Smooth muscle cell of the brain vasculature (primary cell): ENCODE data around the gene FBRSL1.
"Not testable (repeated sequence)": the region's sequence is repeated elsewhere in the genome, so short reads cannot be mapped to it uniquely, and the experiment has no call there.

ENCODE experiments used
- DNase-seq: peaks from one replicate; pipeline ENCODE4 v3.0.0-alpha.2; 2012; ENCODE audit warnings: low read depth, low spot score

The FBRSL1 gene

GRCh38 chr12:132470397-132470796 is 19.6 kb upstream of the FBRSL1 start:
- no peak for DNase-seq

GRCh38 chr12:132471011-132471857 is 18.7 kb upstream of the FBRSL1 start:
- no peak for DNase-seq

DNA sequence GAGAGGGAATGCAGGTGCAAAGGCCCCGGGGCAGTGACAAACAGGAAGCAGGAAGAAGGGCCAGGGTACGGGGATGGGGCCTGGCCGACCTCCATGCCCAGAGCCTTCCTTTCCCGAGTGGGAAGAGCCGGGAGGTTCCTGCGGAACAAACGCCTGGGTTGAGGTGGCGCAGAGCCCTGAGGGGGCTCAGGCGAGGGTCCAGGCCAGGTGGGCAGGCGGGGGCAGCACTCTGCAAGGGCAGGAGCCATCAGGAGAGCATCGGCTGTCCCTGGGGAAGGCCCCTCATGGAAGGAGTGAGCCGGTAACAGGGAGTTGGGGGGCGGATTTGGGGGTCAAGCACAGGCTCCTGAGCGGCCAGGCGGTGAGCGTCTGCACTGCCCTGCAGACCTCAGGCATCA is 18.1 kb upstream of the FBRSL1 start:
- no peak for DNase-seq

DNA sequence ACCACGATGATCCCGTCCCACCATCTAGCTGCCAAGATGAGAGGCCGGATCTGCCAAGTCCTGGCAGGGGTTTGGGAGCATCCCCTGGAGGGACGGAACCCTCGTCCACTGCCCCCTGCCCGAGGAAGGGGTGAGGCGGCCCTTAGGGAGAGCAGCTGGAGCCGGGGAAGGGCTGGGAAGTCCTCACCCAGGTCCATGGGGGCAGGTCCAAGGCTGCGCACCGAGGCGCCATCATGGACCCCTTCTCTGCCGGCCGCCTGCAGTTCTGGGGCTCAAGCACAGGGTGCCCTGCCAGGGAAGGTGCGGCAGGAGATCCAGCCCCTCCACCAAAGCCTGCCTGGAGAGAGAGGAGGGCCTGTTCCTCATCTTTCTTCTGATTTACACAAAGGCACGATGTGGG is 17.6 kb upstream of the FBRSL1 start:
- no peak for DNase-seq

GRCh38 chr12:132474237-132474741 is 15.7 kb upstream of the FBRSL1 start:
- no peak for DNase-seq

- not testable (repeated sequence) for DNase-seq
Observed at GRCh38 chr12:132474799-132475303, 15.1 kb upstream of the FBRSL1 start.

DNA sequence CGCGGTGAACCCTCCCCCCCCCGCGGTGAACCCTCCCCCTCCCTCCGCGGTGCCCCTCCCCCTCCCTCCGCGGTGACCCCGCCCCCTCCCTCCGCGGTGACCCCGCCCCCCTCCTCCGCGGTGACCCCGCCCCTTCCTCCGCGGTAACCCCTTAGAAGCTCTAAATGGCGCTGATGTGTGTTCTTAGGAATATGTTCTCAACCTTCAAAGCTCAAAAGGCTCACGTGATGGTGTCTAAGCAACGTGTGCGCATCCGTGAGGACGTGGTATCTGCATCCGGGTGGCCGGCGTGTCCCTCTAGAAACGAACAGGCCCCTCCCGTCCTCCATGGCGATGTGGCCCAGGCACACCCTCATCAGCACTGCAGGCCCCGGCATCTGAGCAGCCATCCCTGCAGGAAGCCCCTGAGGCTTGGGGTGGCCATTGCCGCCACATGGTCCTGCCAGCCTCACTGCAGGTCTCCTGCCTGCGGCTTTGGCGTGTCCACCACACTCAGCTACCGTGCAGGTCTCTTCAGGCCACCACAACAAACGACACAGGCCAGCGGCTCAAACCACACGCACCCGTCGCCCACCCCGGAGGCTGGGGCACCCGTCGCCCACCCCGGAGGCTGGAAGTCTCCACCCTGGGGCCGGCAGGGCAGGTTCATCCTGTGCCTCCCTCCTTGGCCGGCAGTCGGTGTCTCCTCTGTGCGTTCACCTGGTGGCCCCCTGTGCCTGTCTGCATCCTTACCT is 14.5 kb upstream of the FBRSL1 start:
- no peak for DNase-seq

DNA sequence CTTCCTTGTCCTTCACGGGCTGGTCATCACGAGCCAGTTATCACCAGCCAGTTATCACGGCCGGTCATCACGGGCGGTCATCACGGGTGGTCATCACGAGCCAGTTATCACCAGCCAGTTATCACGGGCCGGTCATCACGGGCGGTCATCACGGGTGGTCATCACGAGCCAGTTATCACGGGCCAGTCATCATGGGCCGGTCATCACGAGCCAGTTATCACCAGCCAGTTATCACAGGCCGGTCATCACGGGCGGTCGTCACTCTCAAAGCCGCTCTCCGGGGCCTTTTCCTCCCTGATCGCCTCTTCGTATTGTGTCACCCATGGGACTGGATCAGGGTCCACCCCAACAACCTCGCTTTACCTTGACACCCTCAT is 13.9 kb upstream of the FBRSL1 start:
- DNase-seq: no peak

GRCh38 chr12:132476421-132476820 is 13.5 kb upstream of the FBRSL1 start:
- no peak for DNase-seq

DNA sequence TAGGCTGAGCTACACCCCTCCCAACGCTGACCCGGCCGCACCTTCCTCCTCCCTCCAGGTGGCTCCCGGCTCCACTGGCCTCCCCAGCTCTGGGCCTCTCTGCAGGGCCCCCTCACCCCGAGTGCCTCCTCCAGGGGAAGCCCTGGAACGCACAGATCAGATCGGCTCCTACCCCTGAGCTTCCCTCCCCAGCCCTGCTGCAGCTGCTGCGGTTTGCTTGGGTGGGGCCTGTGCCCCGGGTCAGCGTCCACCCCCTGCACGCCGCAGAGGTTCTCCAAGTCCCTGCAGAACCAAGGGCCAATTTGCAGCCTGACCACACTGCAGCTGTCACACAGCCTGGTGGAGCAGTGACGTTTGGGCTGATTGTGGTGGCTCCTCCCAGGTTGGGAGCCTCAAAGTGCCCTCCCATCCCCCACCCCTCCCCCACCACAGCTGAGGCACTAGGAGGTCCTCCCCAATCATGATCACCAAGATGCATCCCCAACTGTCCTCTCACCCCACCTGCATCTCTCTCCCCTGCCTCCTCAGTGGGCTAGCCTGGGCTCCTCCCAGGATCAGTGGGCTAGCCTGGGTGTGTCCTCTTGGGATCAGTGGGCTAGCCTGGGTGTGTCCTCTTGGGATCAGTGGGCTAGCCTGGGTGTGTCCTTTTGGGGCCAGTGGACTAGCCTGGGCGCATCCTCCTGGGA is 12.8 kb upstream of the FBRSL1 start:
- no peak for DNase-seq

- DNase-seq: no peak
Observed at GRCh38 chr12:132477703-132478432, 12.1 kb upstream of the FBRSL1 start.

DNA sequence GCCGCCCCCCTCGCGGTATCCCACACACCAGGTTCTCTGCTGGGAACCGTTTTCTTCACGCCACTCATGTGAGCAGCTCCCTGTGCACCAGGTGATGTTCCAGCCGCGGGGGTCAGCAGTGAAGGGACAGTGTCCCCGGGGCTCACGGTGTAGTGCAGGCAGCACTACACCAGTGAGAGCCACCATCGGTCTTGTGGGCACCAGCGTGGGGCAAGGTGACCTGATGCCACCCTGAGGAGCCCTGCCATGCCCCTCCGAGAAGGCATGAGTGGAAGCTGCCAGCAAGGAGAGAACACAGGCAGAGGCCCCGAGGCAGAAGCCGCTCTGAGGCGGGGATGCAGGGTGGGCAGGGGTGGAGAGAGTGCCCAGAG is 11.5 kb upstream of the FBRSL1 start:
- no peak for DNase-seq

DNA sequence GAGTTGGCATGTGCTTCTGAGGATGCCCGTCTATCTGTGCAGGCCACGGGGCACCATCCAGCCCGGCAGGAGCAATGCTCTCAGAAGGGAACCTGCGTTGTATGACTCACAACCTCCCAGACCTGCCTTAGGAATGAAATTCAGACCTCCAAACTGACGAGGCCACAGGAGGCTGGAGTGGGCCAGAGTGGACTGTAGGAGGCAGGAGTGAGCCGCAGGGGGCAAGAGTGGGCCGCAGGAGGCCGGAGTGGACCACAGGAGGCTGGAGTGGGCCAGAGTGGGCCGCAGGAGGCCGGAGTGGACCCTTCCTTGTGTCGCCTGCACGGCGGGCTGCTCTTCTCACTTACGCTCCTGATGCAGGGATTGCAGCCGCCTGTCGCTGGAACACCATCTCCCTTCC is 11.1 kb upstream of the FBRSL1 start:
- DNase-seq: no peak

DNA sequence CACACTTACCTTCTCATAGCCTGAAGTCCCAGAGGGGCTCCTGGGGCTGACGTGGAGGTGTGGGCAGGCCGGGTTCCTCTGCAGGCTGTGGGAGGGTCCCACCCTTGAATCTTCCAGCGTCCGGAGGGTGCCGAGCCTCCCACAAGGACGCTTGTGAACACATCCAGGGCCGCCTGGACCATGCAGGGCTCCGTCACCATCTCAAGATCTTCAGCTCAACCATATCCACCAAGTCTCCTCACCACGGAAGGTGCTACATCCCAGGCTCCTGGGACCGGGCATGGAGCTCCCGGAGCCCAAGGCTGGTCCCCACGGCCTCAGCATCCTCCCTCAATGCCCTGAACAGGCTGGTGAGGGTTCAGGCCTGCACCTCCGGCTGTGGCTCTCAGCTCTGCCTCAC is 10.7 kb upstream of the FBRSL1 start:
- no peak for DNase-seq

DNA sequence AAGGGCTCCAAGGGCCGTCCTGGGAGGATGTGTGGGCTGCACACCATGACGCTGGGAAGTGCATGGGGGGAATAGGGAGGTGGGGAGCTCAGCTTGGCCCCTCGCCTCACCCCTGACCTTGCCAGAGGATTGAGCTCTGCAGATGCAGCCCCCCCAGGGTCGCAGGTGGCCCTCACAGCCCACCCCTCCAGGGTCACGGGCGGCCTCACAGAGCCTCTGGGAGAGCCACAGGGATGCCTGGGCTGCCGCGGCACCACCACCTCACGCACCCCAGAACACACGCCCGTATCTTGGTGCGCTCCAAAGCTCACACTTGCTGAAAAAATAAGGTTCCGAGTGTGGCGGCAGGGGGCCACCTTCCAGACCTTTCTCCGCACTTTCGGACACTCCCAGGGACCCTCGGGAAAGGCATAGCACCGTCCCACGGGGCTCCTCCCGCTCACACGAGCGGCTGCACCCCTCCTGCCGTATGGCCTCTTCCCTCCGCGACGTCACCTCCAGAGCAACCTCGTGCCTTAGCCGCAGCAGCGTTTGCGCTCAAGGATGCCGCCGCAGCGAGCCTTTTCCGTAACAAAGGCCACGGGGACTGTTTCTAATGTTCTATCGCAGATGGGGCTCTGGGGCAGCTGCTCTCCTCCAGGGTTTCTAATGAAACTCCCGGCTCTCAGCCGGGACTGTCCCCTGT is 9.9 kb upstream of the FBRSL1 start:
- no peak for DNase-seq

DNA sequence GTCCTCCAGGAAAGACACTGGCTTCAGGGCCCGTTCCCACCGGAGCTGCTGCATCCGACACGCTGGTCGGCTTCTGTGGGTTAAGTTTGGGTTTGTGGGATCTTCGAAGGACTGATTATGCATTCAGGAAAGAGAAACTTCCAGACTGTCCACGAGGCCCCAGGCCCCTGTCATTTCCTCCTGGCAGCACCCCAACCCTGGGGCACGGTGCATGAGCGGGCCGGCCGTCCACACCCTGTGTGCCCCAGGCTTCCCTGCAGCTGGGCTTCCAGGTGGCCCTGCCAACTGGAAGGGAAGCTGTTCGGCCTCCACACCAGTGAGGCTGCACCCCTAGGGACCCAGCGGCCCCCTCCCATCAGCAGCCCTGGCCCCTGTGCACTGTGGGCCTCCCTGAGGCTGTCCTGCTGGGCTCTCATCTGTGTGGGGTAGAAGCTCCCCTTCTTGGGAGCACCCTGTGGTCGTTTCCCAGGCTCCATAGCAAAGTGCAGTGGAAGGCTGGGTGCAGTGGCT is 9.3 kb upstream of the FBRSL1 start:
- no peak for DNase-seq

- no peak for DNase-seq
Observed at GRCh38 chr12:132481345-132481744, 8.6 kb upstream of the FBRSL1 start.

- no peak for DNase-seq
Observed at GRCh38 chr12:132481771-132482745, 7.9 kb upstream of the FBRSL1 start.

- no peak for DNase-seq
Observed at GRCh38 chr12:132482771-132483170, 7.2 kb upstream of the FBRSL1 start.

DNA sequence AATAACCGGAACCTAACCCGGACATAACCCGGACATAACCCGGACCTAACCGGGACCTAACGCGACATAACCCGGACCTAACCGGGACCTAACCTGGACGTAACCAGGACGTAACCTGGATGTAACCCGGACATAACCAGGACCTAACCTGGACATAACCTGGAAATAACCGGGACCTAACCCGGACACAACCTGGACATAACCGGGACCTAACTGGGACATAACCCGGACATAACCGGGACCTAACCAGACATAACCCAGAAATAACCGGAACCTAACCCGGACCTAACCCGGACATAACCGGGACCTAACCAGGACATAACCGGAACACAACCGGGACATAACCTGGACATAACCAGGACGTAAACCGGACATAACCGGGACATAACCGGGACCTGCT is 6.7 kb upstream of the FBRSL1 start:
- DNase-seq: no peak
